ENCODE data around the gene POU3F1.

The POU3F1 gene

DNA sequence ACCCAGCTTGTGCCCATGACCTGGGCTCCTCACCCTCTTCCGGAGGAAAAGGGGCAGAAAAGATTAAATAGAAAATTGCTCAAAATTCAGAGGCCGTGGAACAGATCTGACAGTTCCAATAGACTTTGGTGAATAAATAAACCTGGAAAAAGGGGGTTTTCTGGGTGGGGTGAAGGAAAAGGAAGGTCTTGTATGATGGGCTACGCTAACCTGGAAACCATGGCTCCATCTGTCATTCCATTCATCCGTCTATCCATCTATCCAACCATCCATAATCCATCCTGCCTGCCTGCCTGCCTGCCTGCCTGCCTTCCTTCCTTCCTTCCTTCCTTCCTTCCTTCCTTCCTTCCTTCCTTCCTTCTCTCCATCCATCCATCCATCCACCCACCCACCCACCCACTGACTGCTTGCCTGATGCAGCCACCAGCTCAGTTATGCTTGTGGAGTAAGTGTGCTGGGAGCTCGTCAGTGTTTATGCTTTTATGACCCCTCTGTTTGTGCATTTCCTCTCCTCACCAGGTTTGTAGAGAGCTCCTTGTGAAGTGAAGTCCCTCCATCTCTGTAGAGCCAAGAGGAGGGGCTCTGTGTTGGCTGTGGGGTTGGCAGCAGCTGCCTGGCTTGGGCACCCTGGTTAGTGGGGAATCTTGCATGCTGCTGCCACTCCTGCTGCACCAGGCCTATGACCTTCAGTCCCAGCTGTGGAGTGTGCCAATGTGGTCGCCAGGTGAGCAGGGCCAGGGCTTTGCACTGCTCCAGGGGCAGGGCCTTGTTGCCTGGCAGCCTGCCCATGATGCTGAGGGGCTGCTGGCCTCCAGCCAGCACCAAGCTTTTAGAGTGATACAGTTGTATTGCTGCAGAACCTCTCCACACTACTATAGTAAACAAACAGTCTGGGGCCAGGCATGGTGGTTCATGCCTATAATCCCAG, 16.0 kb upstream of the POU3F1 start:
- Histone ChIP-seq H3K36me3 (ENCODE audit: control insufficient read depth, insufficient read depth, low read length) (no peaks in the 10 kb centered on the region), H3K4me1 (ENCODE audit: control insufficient read depth, insufficient read depth, low read length, poor library complexity, severe bottlenecking) (no peaks in the 10 kb centered on the region), H3K9me3 (ENCODE audit: control insufficient read depth, low read length) (no peaks in the 10 kb centered on the region), H3K27ac (ENCODE audit: insufficient read depth, low read length, poor library complexity, severe bottlenecking) (no peak overlapping the region), H3K4me3 (ENCODE audit: insufficient read depth, low read depth, low read length, poor library complexity, severe bottlenecking) (no peak overlapping the region), H3K27me3 (replicated peaks; ENCODE audit: control insufficient read depth, insufficient read depth, low read length, poor library complexity, severe bottlenecking) (no peaks in the 10 kb centered on the region)
- no peak for DNase-seq

- Histone ChIP-seq H3K4me3 (ENCODE audit: insufficient read depth, low read depth, low read length, poor library complexity, severe bottlenecking) (no peak overlapping the region), H3K36me3 (ENCODE audit: control insufficient read depth, insufficient read depth, low read length) (no peaks in the 10 kb centered on the region), H3K4me1 (ENCODE audit: control insufficient read depth, insufficient read depth, low read length, poor library complexity, severe bottlenecking) (no peaks in the 10 kb centered on the region)
Measured at GRCh38 chr1:38061883-38062328, 15.3 kb upstream of the POU3F1 start.

DNA sequence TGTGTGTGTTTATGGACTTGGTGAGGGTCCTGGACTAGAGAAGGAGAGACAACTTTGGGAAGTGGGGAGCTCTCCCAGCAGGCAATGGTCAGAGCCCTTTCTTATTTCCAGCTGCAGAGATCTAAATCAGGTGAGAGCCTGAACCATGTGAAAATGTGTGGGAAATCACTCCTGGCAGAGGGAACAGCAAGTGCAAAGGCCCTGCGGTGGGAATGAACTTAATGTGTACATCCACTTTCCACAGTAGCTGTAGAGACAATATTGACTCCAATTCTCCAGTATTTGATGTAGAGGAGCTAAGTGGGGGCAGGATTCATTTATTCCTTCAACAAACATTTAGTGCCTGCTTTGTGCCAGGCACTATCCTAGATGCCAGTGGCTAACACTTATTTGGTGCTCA, 14.7 kb upstream of the POU3F1 start:
- Histone ChIP-seq H3K4me3 (ENCODE audit: insufficient read depth, low read depth, low read length, poor library complexity, severe bottlenecking) (no peak overlapping the region), H3K9me3 (ENCODE audit: control insufficient read depth, low read length) (no peaks in the 10 kb centered on the region), H3K27ac (ENCODE audit: insufficient read depth, low read length, poor library complexity, severe bottlenecking) (no peak overlapping the region), H3K36me3 (ENCODE audit: control insufficient read depth, insufficient read depth, low read length) (no peaks in the 10 kb centered on the region), H3K4me1 (ENCODE audit: control insufficient read depth, insufficient read depth, low read length, poor library complexity, severe bottlenecking) (no peaks in the 10 kb centered on the region), H3K27me3 (replicated peaks; ENCODE audit: control insufficient read depth, insufficient read depth, low read length, poor library complexity, severe bottlenecking) (no peaks in the 10 kb centered on the region)
- no peak for DNase-seq

More at GRCh38 chr1:38061883-38062328, 15.3 kb upstream of the POU3F1 start:
- Histone ChIP-seq H3K27me3 (replicated peaks; ENCODE audit: control insufficient read depth, insufficient read depth, low read length, poor library complexity, severe bottlenecking) (no peaks in the 10 kb centered on the region), H3K9me3 (ENCODE audit: control insufficient read depth, low read length) (no peaks in the 10 kb centered on the region), H3K27ac (ENCODE audit: insufficient read depth, low read length, poor library complexity, severe bottlenecking) (no peak overlapping the region)
- DNase-seq: no peak

GRCh38 chr1:38060498-38060897, 13.9 kb upstream of the POU3F1 start:
- Histone ChIP-seq H3K4me3 (ENCODE audit: insufficient read depth, low read depth, low read length, poor library complexity, severe bottlenecking) (no peak overlapping the region), H3K4me1 (ENCODE audit: control insufficient read depth, insufficient read depth, low read length, poor library complexity, severe bottlenecking) (no peaks in the 10 kb centered on the region)

DNA sequence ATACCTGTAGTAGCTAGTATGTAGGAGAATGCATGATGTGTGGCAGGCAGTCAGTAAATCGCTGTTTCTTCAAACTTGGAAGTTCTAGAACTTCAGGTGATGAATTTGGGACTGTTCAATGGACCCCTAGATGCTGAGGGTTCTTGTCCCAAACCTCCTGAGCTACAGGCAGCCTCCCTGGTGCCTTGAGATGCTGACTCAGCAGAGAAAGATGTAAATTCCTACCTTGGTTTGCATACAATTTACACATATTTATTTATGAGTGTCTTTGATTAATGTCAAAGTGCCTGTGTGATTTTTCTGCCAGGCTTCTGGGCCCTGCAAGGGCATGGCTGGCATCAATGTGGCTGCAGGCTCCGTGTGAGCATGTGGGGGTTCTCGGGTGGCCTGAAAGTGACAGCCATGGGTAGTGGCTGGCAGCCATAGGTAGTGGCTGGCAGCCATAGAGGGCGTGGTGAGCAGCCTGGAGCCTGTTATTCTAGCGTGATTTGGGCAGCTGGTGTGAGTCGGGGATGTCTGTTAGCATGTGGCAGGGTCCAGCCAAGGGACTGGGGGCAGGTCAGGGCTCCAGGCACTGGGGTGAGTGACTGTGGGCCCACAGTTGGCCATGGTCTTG, 13.2 kb upstream of the POU3F1 start:
- Histone ChIP-seq H3K27ac (ENCODE audit: insufficient read depth, low read length, poor library complexity, severe bottlenecking) (no peak overlapping the region), H3K36me3 (ENCODE audit: control insufficient read depth, insufficient read depth, low read length) (no peaks in the 10 kb centered on the region), H3K9me3 (ENCODE audit: control insufficient read depth, low read length) (no peaks in the 10 kb centered on the region), H3K27me3 (replicated peaks; ENCODE audit: control insufficient read depth, insufficient read depth, low read length, poor library complexity, severe bottlenecking) (no peaks in the 10 kb centered on the region), H3K4me1 (ENCODE audit: control insufficient read depth, insufficient read depth, low read length, poor library complexity, severe bottlenecking) (no peaks in the 10 kb centered on the region), H3K4me3 (ENCODE audit: insufficient read depth, low read depth, low read length, poor library complexity, severe bottlenecking) (no peak overlapping the region)
- DNase-seq: no peak

More at GRCh38 chr1:38060498-38060897, 13.9 kb upstream of the POU3F1 start:
- H3K27me3 ChIP-seq (replicated peaks; ENCODE audit: control insufficient read depth, insufficient read depth, low read length, poor library complexity, severe bottlenecking): no peaks in the 10 kb centered on the region
- no peak overlapping the region for H3K27ac ChIP-seq (ENCODE audit: insufficient read depth, low read length, poor library complexity, severe bottlenecking)
- H3K36me3 ChIP-seq (ENCODE audit: control insufficient read depth, insufficient read depth, low read length): no peaks in the 10 kb centered on the region
- H3K9me3 ChIP-seq (ENCODE audit: control insufficient read depth, low read length): no peaks in the 10 kb centered on the region
- no peak for DNase-seq

DNA sequence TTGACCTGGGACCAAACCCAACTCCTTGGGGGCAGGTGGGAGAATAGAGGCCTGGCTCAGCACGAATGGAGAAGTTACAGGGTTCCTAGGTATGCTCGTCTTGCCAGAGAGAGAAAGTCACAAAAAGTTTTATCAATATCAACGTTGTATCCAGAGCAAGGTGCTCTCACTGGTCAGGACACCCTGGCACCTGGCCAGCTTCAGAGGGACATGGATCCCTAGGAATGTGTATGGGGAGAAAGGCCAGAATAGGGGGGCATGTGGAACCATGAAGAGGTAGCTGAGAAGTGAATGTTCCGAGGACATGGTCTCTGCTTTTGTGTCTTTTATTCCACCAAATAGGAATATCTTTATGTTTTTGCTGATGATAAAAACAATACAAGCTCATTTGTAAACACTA, 9.4 kb upstream of the POU3F1 start:
- Histone ChIP-seq H3K4me3 (ENCODE audit: insufficient read depth, low read depth, low read length, poor library complexity, severe bottlenecking) (no peak overlapping the region), H3K4me1 (ENCODE audit: control insufficient read depth, insufficient read depth, low read length, poor library complexity, severe bottlenecking) (no peaks in the 10 kb centered on the region), H3K27me3 (replicated peaks; ENCODE audit: control insufficient read depth, insufficient read depth, low read length, poor library complexity, severe bottlenecking) (no peaks in the 10 kb centered on the region), H3K9me3 (ENCODE audit: control insufficient read depth, low read length) (no peaks in the 10 kb centered on the region), H3K27ac (ENCODE audit: insufficient read depth, low read length, poor library complexity, severe bottlenecking) (no peak overlapping the region), H3K36me3 (ENCODE audit: control insufficient read depth, insufficient read depth, low read length) (no peaks in the 10 kb centered on the region)
- no peak for DNase-seq

DNA sequence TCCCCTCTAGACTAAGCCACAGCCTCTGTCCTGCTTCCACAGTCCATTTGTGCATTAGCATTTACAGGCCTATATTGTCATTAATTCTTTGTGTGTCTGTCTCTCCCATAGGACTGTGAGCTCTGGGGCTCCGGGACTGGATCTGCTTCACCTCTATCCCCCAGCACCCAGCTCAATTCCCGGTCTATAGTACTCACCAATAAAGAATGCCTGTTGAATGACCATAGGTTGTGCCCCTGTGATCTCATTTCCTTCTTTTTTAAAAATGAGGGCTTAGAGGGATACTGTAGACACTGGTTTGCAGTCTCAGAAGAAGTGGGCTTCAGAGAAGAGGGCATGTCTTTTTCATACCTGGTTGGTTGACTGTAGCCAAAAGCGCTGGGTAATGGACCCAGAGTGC, 8.8 kb upstream of the POU3F1 start:
- H3K4me3 ChIP-seq (ENCODE audit: insufficient read depth, low read depth, low read length, poor library complexity, severe bottlenecking): no peak overlapping the region
- DNase-seq: no peak
- no peaks in the 10 kb centered on the region for H3K27me3 ChIP-seq (replicated peaks; ENCODE audit: control insufficient read depth, insufficient read depth, low read length, poor library complexity, severe bottlenecking)
- no peak overlapping the region for H3K27ac ChIP-seq (ENCODE audit: insufficient read depth, low read length, poor library complexity, severe bottlenecking)
- H3K36me3 ChIP-seq (ENCODE audit: control insufficient read depth, insufficient read depth, low read length): no peaks in the 10 kb centered on the region
- H3K4me1 ChIP-seq (ENCODE audit: control insufficient read depth, insufficient read depth, low read length, poor library complexity, severe bottlenecking): no peaks in the 10 kb centered on the region
- H3K9me3 ChIP-seq (ENCODE audit: control insufficient read depth, low read length): no peaks in the 10 kb centered on the region

DNA sequence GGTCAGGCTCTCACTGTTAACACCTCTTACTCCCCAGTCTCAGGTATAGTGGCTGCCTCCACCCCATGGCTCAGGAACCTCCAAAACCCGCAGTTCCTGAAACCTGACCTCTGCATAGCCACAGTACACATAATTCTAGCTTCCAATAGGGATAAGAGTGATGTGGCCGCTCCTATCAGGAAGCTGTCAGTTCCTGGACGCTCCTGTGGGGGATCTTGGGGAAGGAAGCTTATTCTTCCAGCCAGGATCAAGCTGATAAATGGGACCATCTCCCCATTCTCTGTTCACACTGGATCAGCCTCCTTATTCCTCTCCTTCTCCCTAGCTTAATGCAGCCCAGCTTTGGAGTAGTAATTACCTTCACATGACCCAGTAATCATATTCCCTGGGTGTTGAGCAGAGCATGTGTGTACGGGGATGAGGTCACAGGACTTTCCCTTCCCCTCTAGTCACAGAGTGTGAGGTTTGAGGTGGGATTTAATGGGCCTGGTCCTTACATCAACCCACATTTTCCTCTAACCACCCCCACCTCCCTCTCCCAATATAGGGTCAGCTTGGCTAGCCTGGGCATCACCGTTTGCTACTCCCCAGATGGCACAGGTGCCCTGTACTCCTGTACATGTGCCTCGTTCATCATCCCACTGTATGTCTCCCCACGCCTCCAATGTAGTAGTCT, 7.0 kb upstream of the POU3F1 start:
- H3K27me3 ChIP-seq (replicated peaks; ENCODE audit: control insufficient read depth, insufficient read depth, low read length, poor library complexity, severe bottlenecking): no peaks in the 10 kb centered on the region

GRCh38 chr1:38052750-38053415, 6.3 kb upstream of the POU3F1 start:
- no peaks in the 10 kb centered on the region for H3K4me1 ChIP-seq (ENCODE audit: control insufficient read depth, insufficient read depth, low read length, poor library complexity, severe bottlenecking)
- no peak overlapping the region for H3K4me3 ChIP-seq (ENCODE audit: insufficient read depth, low read depth, low read length, poor library complexity, severe bottlenecking)
- H3K27ac ChIP-seq (ENCODE audit: insufficient read depth, low read length, poor library complexity, severe bottlenecking): no peak overlapping the region
- no peaks in the 10 kb centered on the region for H3K36me3 ChIP-seq (ENCODE audit: control insufficient read depth, insufficient read depth, low read length)
- H3K9me3 ChIP-seq (ENCODE audit: control insufficient read depth, low read length): no peaks in the 10 kb centered on the region
- no peaks in the 10 kb centered on the region for H3K27me3 ChIP-seq (replicated peaks; ENCODE audit: control insufficient read depth, insufficient read depth, low read length, poor library complexity, severe bottlenecking)
- DNase-seq: no peak

More for the DNA sequence above, 7.0 kb upstream of the POU3F1 start:
- Histone ChIP-seq H3K4me1 (ENCODE audit: control insufficient read depth, insufficient read depth, low read length, poor library complexity, severe bottlenecking) (no peaks in the 10 kb centered on the region), H3K4me3 (ENCODE audit: insufficient read depth, low read depth, low read length, poor library complexity, severe bottlenecking) (no peak overlapping the region), H3K27ac (ENCODE audit: insufficient read depth, low read length, poor library complexity, severe bottlenecking) (no peak overlapping the region), H3K36me3 (ENCODE audit: control insufficient read depth, insufficient read depth, low read length) (no peaks in the 10 kb centered on the region), H3K9me3 (ENCODE audit: control insufficient read depth, low read length) (no peaks in the 10 kb centered on the region)
- no peak for DNase-seq

All from effector memory CD4-positive, alpha-beta T cell (primary cell).